Measurements from ENCODE around the gene CASKIN2. TPM values are rescaled to one million over a fixed set of nuclear protein-coding genes. Genes with fewer than 3 reads are reported as not detected.

CASKIN2 gene
- total and polyA plus RNA-seq, 4 donors: 2.3 to 12.1 (median 8.6) TPM

- no peak for TF ChIP-seq CTCF (IDR thresholded peaks at IDR 0.05; ENCODE audit: low read depth, low read length, missing input control)
These were observed 42.7 kb upstream of the CASKIN2 start (continued) for GRCh38 chr17:75557852-75558665.

- peak in 1 of 2 donors; percentile 44 for TF ChIP-seq EGR1 (IDR thresholded peaks at IDR 0.05; ENCODE audit: low read depth in 2 of 2)
- no peak for TF ChIP-seq HNF4G (IDR thresholded peaks at IDR 0.05)
- no peak for TF ChIP-seq GABPA (IDR thresholded peaks at IDR 0.05 in 1 of 2, conservative IDR thresholded peaks at IDR 0.05 in 1 of 2)
- peak; percentile 78 for TF ChIP-seq REST (IDR thresholded peaks at IDR 0.05)
- TF ChIP-seq FOXA2 (IDR thresholded peaks at IDR 0.05): peak; percentile 78
- TF ChIP-seq RAD21 (IDR thresholded peaks at IDR 0.05): peak in 1 of 2 donors; percentile 38
- peak; percentile 51 for TF ChIP-seq YY1 (IDR thresholded peaks at IDR 0.05)
- TF ChIP-seq MAX (IDR thresholded peaks at IDR 0.05): peak; percentile 79
- TF ChIP-seq TAF1 (conservative IDR thresholded peaks at IDR 0.05): peak; percentile 62
- peak; percentile 51 for TF ChIP-seq NR2F2 (IDR thresholded peaks at IDR 0.05)
- peak; percentile 92 to 95 for TF ChIP-seq JUND (IDR thresholded peaks at IDR 0.05)
- TF ChIP-seq RXRA (IDR thresholded peaks at IDR 0.05): peak; percentile 73 to 76
- peak; percentile 64 for TF ChIP-seq FOXA1 (IDR thresholded peaks at IDR 0.05)
- TF ChIP-seq SP1 (IDR thresholded peaks at IDR 0.05): peak; percentile 93
- peak; percentile 65 for TF ChIP-seq HNF4A (conservative IDR thresholded peaks at IDR 0.05)
- TF ChIP-seq CTCF (IDR thresholded peaks at IDR 0.05; ENCODE audit: low read depth, low read length, missing input control): no peak
- TF ChIP-seq ATF3 (IDR thresholded peaks at IDR 0.05): peak; percentile 86
- TF ChIP-seq ZBTB33 (IDR thresholded peaks at IDR 0.05): peak; percentile 61
- no peaks in the 10 kb centered on the region for H3K9me3 ChIP-seq (ENCODE audit: control insufficient read depth in 4 of 4, low read length in 3 of 4)
- H3K27me3 ChIP-seq (ENCODE audit: control insufficient read depth in 4 of 4, insufficient read depth in 4 of 4, low read length in 3 of 4): no peaks in the 10 kb centered on the region
- peaks cover 20 to 54% (median 49%) of the 10 kb centered on the region in 4 donors for H3K4me1 ChIP-seq (ENCODE audit: control insufficient read depth in 4 of 4, insufficient read depth in 4 of 4, low read length in 3 of 4)
- peak overlapping the region; percentile 86 to 91 for H3K27ac ChIP-seq (ENCODE audit: low read depth in 1 of 2, low read length in 2 of 2)
- DNase-seq (ENCODE audit: low spot score): peak; percentile 74
- H3K36me3 ChIP-seq (ENCODE audit: control insufficient read depth in 4 of 4, insufficient read depth in 3 of 4, low read depth in 1 of 4, low read length in 3 of 4): no peaks in the 10 kb centered on the region
- WGBS: 27% methylated on average over 15 of the region's 15 CpGs
- H3K9ac ChIP-seq (ENCODE audit: low read depth in 1 of 2, low read length in 2 of 2): no peak overlapping the region
- no peak overlapping the region for H3K4me3 ChIP-seq (ENCODE audit: low read depth in 1 of 3, low read length in 3 of 3)
These were observed 41.9 kb upstream of the CASKIN2 start for GRCh38 chr17:75557075-75557851.

All from liver (tissue), 9 donors.